RPMI7951 (cell line): ENCODE results near the gene KYNU. TPM values are rescaled to one million over a fixed set of nuclear protein-coding genes. Genes with fewer than 3 reads are reported as not detected.
"Not testable (repeated sequence)": the region's sequence is repeated elsewhere in the genome, so short reads cannot be mapped to it uniquely, and the experiment has no call there.

ENCODE experiments used
- DNase-seq: peaks from one replicate; pipeline ENCODE4 v3.0.0-alpha.2; 2012; ENCODE audit warnings: low read depth
- total RNA-seq: library from RNA; depleted of rRNA; stranded (reverse); fragments of >200 nt; shearing (Covaris generic); gene quantifications from 2 replicates; pipeline ENCODE4 v1.2.3, GENCODE V29; 2014

The KYNU gene
- total RNA-seq, 1 experiment from 2014 or later: 25.5 TPM

DNA sequence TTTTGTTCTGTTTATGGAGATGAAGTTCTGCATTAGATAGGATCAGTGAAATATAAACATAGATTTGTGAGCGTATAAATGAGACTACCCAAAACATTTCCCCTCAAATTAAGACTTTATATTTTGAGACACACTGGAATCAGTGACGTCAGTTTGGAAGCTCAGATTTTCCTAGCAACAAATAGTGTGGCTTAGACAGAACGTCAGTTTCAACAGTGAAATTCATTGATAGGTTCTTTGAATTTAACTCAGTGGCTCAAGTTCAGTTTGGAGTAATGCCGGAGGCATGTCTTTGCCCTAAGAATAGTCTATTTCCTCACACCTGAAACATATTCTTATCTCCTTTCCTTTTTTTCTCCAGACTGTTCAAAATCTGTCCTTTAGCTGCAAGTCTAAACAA, 138.2 kb downstream of the KYNU start:
- peak; percentile 4 for DNase-seq

DNA sequence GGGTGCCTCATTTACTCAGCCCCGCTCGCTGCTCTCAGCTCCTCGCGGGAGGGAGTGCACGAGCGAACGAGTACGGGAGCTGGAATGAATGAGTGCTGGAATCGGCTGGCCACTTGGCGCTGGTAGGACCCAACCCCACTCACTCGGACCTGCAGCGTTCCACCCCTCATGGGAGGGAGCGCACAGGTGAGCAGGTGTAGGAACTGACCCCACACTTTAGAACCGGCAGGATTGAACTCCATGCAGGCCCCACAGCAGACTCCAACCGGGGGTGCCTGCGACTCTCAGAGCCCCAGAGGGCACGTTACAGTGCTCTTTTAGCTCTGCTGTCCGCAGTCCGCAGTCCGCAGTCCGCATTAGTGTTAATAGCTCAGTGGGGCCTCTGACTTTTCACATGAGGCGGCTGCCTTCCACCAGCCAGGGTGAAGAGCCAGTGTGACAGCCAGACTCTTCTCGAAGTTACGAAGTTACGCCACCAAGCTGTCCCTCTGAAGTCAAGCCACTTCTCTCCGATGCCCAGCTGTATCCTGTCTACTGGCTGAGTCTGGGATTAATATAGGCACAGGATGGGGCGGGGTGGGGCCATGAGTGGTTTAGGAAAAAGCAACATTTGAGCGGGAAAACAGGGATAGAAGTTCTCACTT, 149.1 kb downstream of the KYNU start:
- DNase-seq: peak; percentile 14

DNA sequence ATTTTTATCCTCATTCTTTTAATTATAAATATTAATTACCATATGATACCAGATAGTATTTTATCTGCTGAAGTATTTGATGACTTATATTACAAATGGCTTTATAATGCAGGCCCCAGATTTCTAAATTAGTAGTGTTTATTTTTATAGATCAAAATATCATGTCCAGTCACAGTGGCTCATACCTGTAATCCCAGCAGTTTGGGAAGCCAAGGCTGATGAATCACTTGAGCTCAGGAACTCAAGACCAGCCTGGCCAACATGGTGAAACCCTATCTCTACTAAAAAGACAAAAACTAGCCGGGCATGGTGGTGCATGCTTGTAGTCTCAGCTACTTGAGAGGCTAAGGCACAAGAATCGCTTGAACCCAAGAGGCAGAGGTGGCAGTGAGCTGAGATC, 151.7 kb downstream of the KYNU start:
- DNase-seq: no peak

DNA sequence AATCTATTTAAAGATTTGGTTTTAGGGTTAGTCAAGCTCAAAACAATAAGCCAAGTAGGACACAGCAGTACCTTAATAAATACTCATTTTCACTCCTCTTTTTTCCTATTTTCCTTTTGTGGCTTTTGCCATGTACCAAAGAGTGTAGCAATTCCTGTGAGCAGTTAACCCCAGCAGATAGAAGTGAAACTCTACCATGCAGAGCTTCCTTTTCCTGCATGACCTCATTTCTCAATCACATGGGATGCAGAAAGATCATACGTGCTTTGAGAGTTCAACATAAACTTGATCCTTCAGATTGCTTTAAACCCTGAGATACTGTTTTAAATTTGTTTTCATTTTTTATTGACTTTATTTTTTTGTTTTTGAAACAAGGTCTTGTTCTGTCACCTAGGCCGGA, 152.7 kb downstream of the KYNU start:
- no peak for DNase-seq

DNA sequence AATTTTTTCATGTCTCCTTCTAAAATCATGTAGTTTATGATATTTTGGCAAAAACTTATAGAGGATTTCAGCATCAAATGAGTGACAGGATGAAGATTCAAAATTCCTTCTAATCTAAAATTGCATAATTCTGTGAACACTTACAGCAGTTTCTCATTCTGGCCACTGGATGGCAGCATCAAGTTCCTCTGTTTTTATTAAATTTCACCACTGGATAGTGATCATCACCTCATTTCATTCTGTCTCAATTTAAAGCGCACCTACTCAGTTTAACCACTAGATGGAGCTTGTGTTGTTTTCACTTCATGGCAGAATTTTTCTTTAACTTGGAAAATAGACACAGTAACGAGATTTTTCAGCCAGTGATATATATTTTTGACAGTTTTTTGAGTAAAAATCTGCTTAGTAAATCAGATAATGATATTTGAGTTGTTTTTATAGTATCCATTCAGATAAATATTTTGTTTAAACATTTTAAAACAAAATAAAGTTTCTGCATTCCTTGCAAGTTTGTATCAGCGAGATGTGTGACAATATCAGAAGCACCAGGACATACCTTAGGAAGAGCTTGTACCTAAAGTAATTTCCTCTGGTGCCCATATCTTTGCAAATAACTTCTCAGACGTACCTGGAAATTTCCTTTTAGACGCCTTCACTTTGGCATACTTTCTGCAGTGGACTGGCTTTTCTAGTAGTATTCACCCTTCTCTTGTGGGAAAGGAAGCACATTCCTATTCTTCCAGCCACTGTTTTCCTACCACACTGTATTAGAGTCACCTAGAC, 157.0 kb downstream of the KYNU start:
- peak; percentile 81 for DNase-seq

DNA sequence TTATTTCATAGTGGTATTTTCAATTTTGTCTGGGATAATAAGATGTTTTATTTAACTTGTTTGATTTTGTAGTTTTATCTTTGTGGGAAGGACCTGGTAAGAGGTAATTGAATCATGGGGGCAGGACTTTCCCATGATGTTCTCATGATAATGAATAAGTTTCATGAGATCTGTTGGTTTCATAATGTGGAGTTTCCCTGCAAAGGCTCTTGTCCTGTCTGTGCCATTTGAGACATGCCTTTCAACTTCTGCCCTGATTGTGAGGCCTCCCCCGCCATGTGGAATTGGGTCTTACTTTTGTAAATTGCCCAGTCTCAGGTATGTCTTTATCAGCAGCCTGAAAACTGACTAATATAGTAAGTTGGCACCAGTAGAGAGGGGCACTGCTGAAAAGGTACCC, 174.0 kb downstream of the KYNU start:
- no peak for DNase-seq

DNA sequence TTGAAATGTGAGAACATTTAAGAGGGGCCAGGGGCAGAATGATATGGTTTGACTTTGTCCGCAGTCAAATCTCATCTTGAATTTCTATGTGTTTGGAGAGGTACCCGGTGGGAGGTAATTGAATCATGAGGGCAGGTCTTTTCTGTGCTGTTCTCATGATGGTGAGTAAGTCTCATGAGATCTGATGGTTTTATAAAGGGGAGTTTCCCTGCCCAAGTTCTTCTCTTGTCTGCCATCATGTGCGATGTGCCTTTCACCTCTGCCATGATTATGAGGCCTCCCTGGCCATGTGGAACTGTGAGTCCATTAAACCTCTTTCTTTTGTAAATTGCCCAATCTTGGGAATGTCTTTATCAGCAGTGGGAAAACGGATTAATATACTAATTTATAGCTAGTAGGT, 176.0 kb downstream of the KYNU start:
- DNase-seq: not testable (repeated sequence)

DNA sequence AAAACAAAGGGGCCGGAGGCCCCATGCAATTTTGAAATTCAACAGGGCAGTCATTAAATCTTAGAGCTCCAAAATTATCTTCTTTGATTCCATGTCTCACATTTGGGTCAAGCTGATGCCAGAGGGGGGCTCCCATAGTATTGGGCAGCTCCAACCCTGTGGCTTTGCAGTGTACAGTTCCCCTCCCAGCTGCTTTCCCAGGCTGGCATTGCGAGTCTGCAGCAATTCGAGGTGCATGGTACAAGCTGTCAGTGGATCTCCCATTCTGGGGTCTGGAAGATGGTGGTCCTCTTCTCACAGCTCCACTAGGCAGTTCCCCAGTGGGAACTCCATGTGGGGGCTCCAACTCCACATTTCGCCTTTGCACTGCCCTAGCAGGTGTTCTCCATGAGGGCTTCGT, 179.1 kb downstream of the KYNU start:
- no peak for DNase-seq

DNA sequence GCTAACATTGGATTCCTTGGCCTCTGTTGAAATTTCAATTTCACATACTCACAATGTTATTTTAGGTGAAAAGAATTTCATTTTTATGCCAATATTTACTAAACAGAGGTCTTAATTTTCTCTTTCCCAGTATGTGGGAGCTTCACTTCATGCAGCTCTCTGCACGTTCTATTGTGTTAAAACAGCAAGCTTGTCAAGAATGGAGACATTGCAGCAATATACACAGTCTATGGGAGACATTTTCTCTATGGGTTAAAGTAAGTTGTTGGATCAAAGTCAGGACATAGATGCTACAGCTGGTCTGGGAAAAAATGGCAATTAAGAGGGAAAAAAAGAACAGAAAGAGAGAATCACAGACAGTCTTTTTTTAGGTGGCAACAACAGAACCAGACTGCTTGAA, 181.4 kb downstream of the KYNU start:
- DNase-seq: no peak

DNA sequence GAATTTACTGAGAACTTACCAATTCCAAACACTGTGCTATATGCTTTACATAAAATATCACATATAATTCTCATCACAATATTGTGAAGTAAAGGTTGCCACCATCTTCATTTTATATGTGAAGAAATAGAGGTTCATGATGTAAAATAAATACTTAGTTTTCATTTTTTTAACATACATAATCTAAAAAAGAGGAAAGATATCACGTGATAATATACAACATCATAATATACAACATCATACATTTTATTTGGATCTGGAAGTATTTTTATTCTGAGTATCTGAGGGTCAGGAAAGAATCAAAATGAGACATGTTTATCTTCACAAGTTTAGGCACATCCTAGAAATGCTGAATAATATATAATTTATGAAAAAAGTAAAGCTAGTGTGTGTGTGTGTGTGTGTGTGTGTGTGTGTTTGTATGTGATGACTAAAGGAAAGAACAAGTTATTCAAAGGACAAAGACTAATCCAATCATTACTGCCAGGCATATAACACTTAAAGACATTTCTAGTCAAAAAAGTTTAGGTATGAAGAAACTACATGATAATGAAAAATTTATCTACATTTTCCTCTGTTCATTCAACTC, 186.2 kb downstream of the KYNU start:
- DNase-seq: no peak

DNA sequence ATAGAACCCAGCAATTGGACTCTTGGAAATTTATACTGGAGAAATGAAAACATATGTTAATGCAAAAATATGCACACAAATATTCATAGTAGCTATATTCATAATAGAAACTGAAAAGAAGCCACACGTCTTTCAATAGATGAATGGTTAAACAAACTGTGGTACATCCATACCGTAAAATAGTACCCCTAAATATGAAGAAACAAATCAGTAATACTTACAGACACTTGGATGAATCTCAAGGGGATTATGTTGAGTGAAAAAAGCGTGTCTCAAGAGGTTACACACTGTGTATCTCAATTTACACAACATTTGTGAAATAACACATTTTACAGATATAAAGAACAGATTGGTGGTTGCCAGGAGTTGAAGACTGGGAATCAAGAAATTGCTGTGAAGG, 190.6 kb downstream of the KYNU start:
- DNase-seq: no peak

DNA sequence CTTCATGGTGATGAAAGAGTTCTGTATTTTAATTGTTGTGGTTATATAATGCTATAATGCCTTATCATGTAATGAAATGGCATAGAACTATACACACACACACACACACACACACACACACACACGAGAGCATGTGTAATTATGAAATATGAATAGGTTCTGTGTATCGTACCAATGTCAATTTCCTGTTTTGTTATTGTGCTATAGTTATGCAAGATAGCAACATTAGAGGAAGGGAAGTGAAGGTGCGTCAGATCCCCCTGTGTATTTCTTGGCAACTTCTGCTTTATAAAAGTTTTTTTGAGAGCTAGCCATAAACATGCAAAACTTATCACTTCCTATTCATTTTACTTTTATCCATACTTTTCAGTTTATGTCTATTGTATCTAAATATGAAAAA, 191.0 kb downstream of the KYNU start:
- DNase-seq: no peak

DNA sequence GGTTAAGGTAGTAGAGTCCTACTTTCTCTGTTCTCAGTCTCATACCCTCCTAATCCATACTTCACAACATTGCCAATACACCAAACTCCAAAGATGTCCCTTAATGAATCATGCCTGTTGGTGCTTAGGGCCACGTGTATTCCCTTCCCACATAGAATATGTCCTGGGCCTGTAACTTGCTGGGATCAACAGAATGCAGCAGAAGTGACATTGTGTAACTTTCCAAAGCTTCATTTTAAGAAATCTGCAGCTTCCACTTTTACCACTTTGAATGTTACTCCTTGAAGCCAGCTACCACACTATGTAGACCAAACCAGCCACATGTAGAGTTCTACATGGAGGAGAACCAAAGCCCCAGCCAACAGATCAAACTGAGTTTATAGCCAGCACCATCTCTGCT, 193.2 kb downstream of the KYNU start:
- DNase-seq: no peak

DNA sequence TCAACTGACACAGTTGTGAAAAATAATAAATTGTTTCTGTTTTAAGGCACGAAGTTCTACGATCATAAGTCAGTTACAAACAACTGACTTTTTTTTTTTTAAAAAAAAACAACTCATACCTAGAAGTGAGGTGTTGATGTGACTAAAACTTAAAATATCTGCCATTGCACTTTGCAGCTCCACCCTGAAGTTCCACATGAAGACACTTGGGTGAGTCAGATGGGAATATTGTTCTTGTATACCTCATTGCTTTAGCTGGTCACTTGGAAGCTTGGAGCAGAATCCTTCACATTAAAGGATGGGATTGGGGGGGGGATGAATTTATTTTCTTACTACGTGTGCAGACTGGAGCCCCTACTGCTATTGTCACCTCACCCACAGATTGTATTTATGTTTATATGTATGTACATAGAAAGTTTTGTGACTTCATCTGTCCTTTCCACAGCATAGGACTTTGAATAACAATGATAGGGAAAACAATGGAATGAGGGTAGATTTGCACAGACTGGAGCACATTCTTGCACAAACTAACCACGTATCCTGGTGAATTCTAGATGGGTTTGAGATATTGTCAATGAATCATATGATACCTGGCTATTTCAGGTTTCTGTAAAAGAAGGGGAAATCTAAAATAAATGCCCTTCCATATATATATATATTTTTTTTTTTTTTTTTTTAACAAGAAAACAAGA, 193.9 kb downstream of the KYNU start:
- DNase-seq: no peak

DNA sequence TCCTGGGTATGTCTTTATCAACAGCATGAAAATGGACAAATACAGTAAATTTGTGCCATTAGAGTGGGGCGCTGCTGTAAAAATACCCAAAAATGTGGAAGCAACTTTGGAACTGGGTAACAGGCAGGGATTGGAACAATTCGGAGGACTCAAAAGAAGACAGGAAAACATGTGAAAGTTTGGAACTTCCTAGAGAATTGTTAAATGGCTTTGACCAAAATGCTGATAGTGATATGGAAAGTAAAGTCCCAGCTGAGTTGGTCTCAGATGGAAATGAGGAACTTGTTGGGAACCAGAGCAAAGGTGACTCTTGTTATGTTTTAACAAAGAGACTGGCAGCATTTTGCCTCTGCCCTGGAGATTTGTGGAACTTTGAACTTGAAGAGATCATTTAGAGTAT, 197.4 kb downstream of the KYNU start:
- not testable (repeated sequence) for DNase-seq

DNA sequence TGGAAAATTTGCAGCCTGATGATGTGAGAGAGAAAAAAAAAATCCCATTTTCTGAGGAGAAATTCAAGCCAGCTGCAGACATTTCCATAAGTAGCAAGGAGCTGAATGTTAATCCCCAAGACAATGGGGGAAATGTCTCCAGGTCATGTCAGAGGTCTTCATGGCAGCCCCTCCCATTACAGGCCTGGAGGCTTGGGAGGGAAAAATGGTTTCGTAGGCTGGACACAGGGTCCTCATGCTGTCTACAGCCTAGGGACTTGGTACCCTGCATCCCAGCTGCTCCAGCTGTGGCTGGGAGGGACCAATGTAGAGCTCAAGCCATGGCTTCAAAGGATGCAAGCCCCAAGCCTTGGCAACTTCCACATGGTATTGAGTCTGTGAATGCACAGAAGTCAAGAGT, 198.2 kb downstream of the KYNU start:
- no peak for DNase-seq

DNA sequence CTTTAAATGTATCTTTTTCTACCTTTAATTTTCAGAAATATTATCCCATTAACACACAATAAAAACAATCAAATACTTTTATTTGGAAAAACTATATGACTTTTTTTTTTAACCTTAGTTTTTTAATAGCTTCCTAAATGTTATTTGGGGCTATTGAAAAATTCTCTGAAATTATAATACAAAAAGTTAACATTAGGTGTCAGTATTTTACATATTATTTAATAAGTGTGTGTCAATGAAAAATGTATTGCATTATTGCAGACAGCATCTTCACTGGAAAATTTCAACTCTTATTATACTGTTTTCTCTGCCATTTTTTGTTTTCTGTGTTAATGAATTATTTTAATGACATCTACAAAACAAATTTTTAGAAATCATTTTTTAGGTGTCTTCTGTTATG, 200.6 kb downstream of the KYNU start:
- DNase-seq: no peak

DNA sequence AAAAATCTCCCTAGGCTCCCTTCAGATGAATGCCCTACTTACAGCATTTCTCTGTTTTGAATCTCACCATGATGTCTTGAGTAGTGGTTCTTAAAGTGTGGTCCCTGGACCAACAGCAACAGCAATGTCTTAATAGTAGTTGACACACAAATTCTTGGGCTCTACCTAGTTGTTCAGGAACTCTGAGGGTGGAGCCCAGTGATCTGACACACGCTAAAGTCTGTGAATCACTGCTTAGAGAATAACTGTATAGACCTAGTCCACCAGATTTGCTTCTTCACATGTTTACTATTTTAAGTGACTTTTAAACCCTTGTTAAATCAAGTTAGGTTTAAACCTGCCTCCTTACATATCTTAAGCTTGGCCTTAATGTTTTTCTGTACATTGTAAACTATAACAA, 204.2 kb downstream of the KYNU start:
- no peak for DNase-seq

DNA sequence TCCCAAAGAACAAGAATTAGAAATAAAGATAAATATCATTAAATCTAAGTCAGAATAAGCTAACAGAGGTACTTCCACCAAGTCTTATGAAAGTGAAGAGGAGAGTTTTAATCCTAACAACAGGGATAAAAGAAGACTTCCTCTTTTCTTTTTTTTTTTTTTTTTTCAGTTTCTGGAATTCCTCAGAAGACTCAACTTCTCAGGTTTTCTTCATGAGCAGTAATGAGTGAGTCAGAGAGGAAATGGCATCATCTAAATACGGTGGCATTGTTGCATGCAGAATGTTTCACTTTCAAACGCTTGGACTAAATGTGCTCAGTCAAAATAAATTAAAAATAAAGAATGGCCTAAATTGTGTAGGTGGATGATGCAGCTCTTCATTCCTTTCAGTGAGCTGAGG, 206.2 kb downstream of the KYNU start:
- DNase-seq: peak; percentile 60

DNA sequence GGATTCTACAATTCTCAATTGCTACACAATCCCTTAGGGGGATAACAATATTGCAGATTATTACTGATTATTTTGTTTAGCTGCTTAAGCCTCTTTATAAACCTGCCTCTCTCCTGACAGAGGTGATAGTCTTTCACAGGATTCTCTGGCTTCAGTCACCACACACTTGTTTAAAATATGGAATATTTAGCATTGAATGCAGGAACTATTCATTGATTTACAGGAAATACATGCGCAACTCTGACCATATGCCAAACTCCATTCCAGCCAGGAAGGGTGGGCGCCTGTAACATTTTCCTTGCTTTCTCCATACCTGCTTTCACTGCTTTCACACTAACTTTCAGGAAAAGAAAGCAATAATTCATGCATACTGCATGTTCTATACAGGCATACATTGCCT, 207.0 kb downstream of the KYNU start:
- no peak for DNase-seq

DNA sequence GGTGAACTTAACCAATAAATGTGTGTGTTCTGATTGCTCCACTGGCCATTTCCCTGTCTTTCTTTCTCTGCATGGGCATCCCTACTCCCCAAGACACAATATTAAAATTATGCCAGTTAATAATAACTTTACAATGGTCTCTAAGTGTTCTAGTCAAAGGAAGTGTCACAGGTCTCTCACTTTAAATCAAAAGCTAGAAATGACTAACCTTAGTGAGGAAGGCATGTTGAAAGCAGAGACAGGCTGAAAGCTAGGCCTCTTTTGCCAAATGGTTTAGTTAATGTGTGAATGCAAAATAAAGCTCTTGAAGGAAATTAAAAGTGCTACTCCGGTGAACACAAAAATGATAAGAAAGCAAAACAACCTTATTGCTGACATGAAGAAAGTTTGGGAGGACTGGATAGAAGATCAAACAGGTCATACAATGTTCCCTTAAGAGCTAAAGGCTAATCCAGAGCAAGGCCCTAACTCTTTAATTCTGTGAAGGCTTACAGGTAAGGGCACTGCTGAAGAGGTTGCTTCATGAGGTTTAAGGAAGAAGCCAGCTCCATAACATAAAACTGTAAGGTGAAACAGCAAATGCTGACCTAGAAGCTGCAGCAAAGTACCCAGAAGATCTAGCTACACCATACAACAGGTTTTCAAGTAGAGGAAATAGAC, 207.8 kb downstream of the KYNU start:
- DNase-seq: no peak

DNA sequence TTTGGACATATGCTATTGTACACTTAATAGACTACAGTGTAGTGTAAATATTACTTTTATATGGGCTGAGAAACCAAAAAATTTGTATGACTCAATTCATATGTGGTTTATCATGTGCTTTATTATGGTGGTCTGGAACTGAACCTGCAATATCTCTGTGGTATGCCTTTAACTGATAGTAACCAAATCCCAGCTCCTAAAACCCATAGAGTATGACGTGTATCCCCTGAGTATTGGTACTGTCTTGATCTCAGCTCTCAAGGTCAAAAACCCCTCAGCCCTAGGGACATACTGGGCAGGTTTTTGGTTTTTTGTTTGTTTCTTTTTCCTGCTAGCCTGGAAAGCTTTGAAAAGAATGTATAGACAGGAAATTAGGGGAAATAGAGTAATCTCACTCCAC, 209.6 kb downstream of the KYNU start:
- DNase-seq: no peak
